H1 (cell line): ENCODE data around the gene CBR4. TPM values are rescaled to one million over a fixed set of nuclear protein-coding genes. Genes with fewer than 3 reads are reported as not detected.
A peak's percentile ranks its signal among the peaks of the same experiment; 100 is the strongest.

Experiments
- BACH1 ChIP-seq: IDR thresholded peaks from 2 replicates; pipeline ENCODE4 v1.6.1; 2012; ENCODE audit warnings: low read length, improper control_type of control experiment
- CEBPB ChIP-seq: IDR thresholded peaks from 2 replicates; pipeline ENCODE4 v1.6.1; 2012; ENCODE audit warnings: low read depth, low read length
- CHD2 ChIP-seq: IDR thresholded peaks from 2 replicates; pipeline ENCODE4 v1.6.1; 2012; ENCODE audit warnings: low read length, improper control_type of control experiment
- EGR1 ChIP-seq: IDR thresholded peaks from 2 replicates; pipeline ENCODE4 v1.6.1; 2011; ENCODE audit warnings: low read depth, low read length, borderline replicate concordance
- GTF2F1 ChIP-seq: IDR thresholded peaks from 2 replicates; pipeline ENCODE4 v1.6.1; 2012; ENCODE audit warnings: low read depth, low read length, improper control_type of control experiment, borderline replicate concordance
- JUN ChIP-seq: IDR thresholded peaks from 2 replicates; pipeline ENCODE4 v1.6.1; 2011; ENCODE audit warnings: low read depth, mild to moderate bottlenecking, improper control_type of control experiment, low read length
- RBBP5 ChIP-seq: IDR thresholded peaks from 2 replicates; pipeline ENCODE4 v1.7.1; 2012; ENCODE audit warnings: low read depth, mild to moderate bottlenecking, inconsistent platforms, low read length, moderate library complexity, borderline replicate concordance
- RNF2 ChIP-seq: fragments of 200-900, 300-1000 bp; sonication (generic); IDR thresholded peaks from 2 replicates; pipeline ENCODE4 v1.7.1; 2016; ENCODE audit warnings: borderline replicate concordance, low read depth, mild to moderate bottlenecking, antibody characterized with exemption, low read length; ENCODE audit not compliant: poor library complexity, severe bottlenecking; ENCODE audit errors: missing control alignments
- RXRA ChIP-seq: IDR thresholded peaks from 2 replicates; pipeline ENCODE4 v1.6.1; 2011; ENCODE audit warnings: low read depth, mild to moderate bottlenecking, low read length, moderate library complexity; ENCODE audit not compliant: insufficient read depth
- TBP ChIP-seq: IDR thresholded peaks from 2 replicates; pipeline ENCODE4 v1.6.1; 2011; ENCODE audit warnings: low read depth, low read length, improper control_type of control experiment
- USF2 ChIP-seq: IDR thresholded peaks from 2 replicates; pipeline ENCODE4 v1.6.1; 2011; ENCODE audit warnings: low read length, improper control_type of control experiment
- polyA plus RNA-seq, 7 experiments: library from polyadenylated mRNA; depleted of rRNA in 3 of 7; stranded (reverse) in 5 of 7; unstranded in 2 of 7; fragments of >200 nt in 5 of 7; fragments of 200-250 nt in 2 of 7; gene quantifications; 1 replicate in 5 of 7; 2 replicates in 1 of 7; 4 replicates in 1 of 7; pipeline versions ENCODE4 v1.2.1 to v1.2.3, GENCODE V29; 2011 to 2013; ENCODE audit warnings: missing spikeins in 2 of 7, mixed read lengths in 2 of 7
- total RNA-seq: library from RNA; stranded (reverse); fragmentation: NEBNext Ultra II Directional; extraction: Animal tissue kit (Norgen Biotek cat#: 25700); gene quantifications from 2 replicates; pipeline ENCODE4 v1.2.1, GENCODE V29; 2021

Gene CBR4
- total and polyA plus RNA-seq, 2 of the 8 experiments (the other 6 are each of a cell fraction or from before 2014, with no cell fraction given), result 8.6 to 29.5 TPM

- TF ChIP-seq RNF2 (no peak), TBP (peak; percentile 84), GTF2F1 (0 out of 2 replicates have a peak, but pooled peaks have one; percentile 54), CHD2 (peak; percentile 40; the same call in 1 of the 2 replicates), RBBP5 (peak; percentile 64), BACH1 (no peak), USF2 (no peak), CEBPB (no peak), RXRA (no peak), EGR1 (no peak), JUN (no peak)
Observed at GRCh38 chr4:169010125-169011023, at the start of gene CBR4 (continued).
